Activated B cell treated with CpG ODN at 0.5 μM for 24 hours (primary cell): Measurements from ENCODE around the gene ST6GALNAC2. TPM values are rescaled to one million over a fixed set of nuclear protein-coding genes. Genes with fewer than 3 reads are reported as not detected.
A peak's percentile ranks its signal among the peaks of the same experiment; 100 is the strongest.

ENCODE experiments used
- ATAC-seq: fragments of 200-7000 bp; cut with Tn5 transposase; one replicate; pipeline ENCODE4 v1.10.0; 2021; ENCODE audit warnings: low read depth, mild to moderate bottlenecking, moderate library complexity
- CTCF ChIA-PET: fragments of 350-600 bp; sonication (Branson Sonifier 250); formaldehyde crosslinking; loops from one replicate; lab custom pipeline; 2021; ENCODE audit warnings: antibody characterized with exemption; lab: Charles Lee
- POLR2A ChIA-PET: fragments of 350-600 bp; sonication (Branson Sonifier 250); formaldehyde crosslinking; loops from one replicate; lab custom pipeline; 2021; ENCODE audit warnings: antibody characterized with exemption; lab: Charles Lee
- DNase-seq: peaks from one replicate; pipeline ENCODE4 v3.0.0; 2022
- H3K27ac Mint-ChIP-seq: one replicate; pipeline ENCODE4 v1.8.0; 2020; ENCODE audit warnings: mixed read lengths
- H3K27me3 Mint-ChIP-seq: one replicate; pipeline ENCODE4 v1.8.0; 2021; ENCODE audit warnings: mixed read lengths
- H3K36me3 Mint-ChIP-seq: one replicate; pipeline ENCODE4 v1.8.0; 2021; ENCODE audit warnings: low read depth, mixed read lengths
- H3K4me1 Mint-ChIP-seq: one replicate; pipeline ENCODE4 v1.8.0; 2021; ENCODE audit warnings: mixed read lengths
- H3K4me3 Mint-ChIP-seq: one replicate; pipeline ENCODE4 v1.8.0; 2020; ENCODE audit warnings: mild to moderate bottlenecking, mixed read lengths
- H3K9me3 Mint-ChIP-seq: one replicate; pipeline ENCODE4 v1.8.0; 2020; ENCODE audit warnings: mixed read lengths
- CTCF ChIP-seq: fragments of 200-600 bp; IDR thresholded peaks from one replicate; pipeline ENCODE4 v1.8.0; 2022; ENCODE audit warnings: antibody characterized with exemption, mild to moderate bottlenecking
- intact Hi-C: fragments of 100-400 bp; cut with micrococcal nuclease; formaldehyde crosslinking; loops from one replicate; pipeline ENCODE4 v1.15.1; 2024
- total RNA-seq: library from RNA; stranded (reverse); gene quantifications from 2 replicates; pipeline ENCODE4 v1.2.3, GENCODE V29; 2022

Gene ST6GALNAC2
- total RNA-seq, 1 donor from 2014 or later = not detected

GRCh38 chr17:76570457-76570856 lies 15.2 kb downstream of the ST6GALNAC2 start:
- TF ChIP-seq CTCF = no peak
- DNase-seq (no peak), ATAC-seq (no peak)
- Mint-ChIP-seq H3K4me1 (peaks cover 23% of the 10 kb centered on the region), H3K36me3 (peaks cover 17% of the 10 kb centered on the region), H3K27me3 (no peaks in the 10 kb centered on the region), H3K27ac (no peak overlapping the region), H3K9me3 (no peaks in the 10 kb centered on the region), H3K4me3 (no peak overlapping the region)
- POLR2A ChIA-PET = no interaction called here
- CTCF ChIA-PET = no interaction called here
- intact Hi-C loops = no loop called here

GRCh38 chr17:76569607-76570279 lies 15.9 kb downstream of the ST6GALNAC2 start:
- intact Hi-C loops = no loop called here
- H3K27me3 Mint-ChIP-seq = no peaks in the 10 kb centered on the region

GRCh38 chr17:76568811-76569221 lies 16.8 kb downstream of the ST6GALNAC2 start:
- Mint-ChIP-seq H3K4me3 (no peak overlapping the region), H3K4me1 (peaks cover 23% of the 10 kb centered on the region), H3K36me3 (peaks cover 29% of the 10 kb centered on the region), H3K27me3 (no peaks in the 10 kb centered on the region), H3K27ac (no peak overlapping the region), H3K9me3 (no peaks in the 10 kb centered on the region)
- ATAC-seq (no peak), DNase-seq (no peak)
- TF ChIP-seq CTCF = no peak
- ChIA-PET CTCF (interaction anchor here (3.0 kb wide), 1 partner anchor 11 kb away, joined by 14 read pairs; no protein-coding TSS in a partner anchor), POLR2A (interaction anchor here (2.4 kb wide), 1 partner anchor 11 kb away, joined by 18 read pairs; no protein-coding TSS in a partner anchor)
- intact Hi-C loops = no loop called here

More at GRCh38 chr17:76569607-76570279, 15.9 kb downstream of the ST6GALNAC2 start:
- Mint-ChIP-seq H3K9me3 (no peaks in the 10 kb centered on the region), H3K27ac (no peak overlapping the region), H3K36me3 (peaks cover 24% of the 10 kb centered on the region), H3K4me3 (no peak overlapping the region), H3K4me1 (peaks cover 23% of the 10 kb centered on the region)
- TF ChIP-seq CTCF = no peak
- ATAC-seq (no peak), DNase-seq (no peak)
- POLR2A ChIA-PET = no interaction called here
- CTCF ChIA-PET = no interaction called here

DNA sequence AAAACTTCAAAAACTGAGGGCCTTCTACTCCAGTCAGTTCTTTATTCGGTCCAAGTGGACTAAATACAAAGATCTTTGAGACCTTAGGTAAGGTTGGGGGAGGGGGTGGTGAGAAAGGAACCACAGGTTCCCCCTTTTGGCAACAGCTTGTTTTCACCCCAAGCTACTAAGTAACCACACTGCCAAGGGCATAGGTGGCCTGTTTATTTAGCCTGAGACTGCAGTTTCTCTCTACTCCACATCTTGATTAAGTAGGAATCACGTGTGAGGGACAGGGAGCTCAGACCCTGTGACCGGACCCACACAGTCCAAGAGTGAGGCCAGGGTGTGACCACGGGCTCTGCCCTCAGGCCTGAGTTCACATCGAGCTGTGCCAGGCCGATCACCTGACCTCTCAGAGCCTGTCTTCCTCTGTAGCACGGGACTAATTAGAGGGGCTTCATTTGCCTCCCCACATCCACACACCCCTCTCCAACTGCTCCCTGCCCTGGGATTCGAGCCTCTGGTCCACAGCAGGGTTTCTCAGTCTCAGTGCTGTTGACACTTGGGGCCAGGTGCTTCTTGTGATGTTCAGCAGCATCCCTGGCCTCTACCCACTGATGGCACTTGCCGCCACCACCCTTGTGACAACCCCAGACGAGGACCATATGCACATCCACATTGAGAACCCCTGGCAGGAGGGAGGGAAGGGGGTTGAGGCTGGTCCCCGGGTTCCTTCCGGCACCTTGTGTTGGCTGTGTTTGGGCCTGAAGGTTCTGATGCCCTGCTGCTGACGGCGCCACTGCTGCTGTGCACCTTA lies 17.8 kb downstream of the ST6GALNAC2 start:
- DNase-seq (no peak), ATAC-seq (peak; percentile 60)
- Mint-ChIP-seq H3K27me3 (no peaks in the 10 kb centered on the region), H3K9me3 (no peaks in the 10 kb centered on the region), H3K36me3 (peaks cover 35% of the 10 kb centered on the region), H3K4me3 (peak overlapping the region; percentile 15), H3K4me1 (peaks cover 30% of the 10 kb centered on the region), H3K27ac (no peak overlapping the region)
- CTCF ChIA-PET = interaction anchor here (1.5 to 3.0 kb wide), 2 partner anchors 10 to 56 kb away, joined by 6 to 14 read pairs; no protein-coding TSS in a partner anchor
- POLR2A ChIA-PET = interaction anchor here (1.2 to 2.4 kb wide), 2 partner anchors 10 to 56 kb away, joined by 7 to 18 read pairs; no protein-coding TSS in a partner anchor
- TF ChIP-seq CTCF = no peak
- intact Hi-C loops = no loop called here
